Measurements from ENCODE around the gene RET.

Gene RET

DNA sequence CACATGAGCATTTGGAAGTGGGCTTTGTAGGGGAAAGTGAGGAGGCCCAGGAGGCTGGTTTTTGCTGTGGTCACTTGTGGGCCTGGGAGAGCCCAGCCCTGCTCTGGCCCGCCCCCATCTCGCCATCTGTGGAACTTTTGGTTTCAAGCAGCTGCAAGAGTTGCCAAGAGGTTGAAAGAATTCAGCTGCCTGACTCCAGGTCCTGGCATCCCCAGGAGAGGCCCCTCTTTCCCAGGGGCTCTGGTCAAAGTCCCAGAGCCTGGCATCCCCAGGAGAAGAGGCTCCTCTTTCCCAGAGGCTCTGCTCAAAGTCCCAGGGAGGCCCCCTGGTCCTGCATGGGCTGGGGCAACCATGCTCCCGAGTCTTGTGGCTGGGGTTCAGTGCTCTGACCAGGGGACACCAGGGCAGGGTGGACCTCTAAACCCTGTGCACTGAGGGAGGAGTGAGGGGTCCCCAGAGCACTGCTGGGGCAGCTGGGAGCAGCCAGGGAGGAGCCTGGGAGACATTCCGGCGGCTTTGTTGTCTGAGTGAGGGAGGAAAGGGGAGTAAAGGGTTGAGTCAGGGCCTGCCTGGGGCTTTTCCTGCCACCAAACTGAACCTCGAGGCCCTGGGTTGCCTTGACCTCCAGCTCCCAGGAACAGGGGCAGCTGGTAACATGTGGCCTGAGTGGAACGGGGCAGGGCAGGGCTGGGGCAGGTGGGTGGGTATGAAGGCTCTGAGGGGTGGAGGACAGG is 33.6 kb downstream of the RET start:
- H3K9me3 ChIP-seq (ENCODE audit: insufficient read depth, low read length, severe bottlenecking): no peaks in the 10 kb centered on the region
- H3K27ac ChIP-seq (ENCODE audit: low read length): no peak overlapping the region
- peaks cover 4% of the 10 kb centered on the region for H3K4me1 ChIP-seq (ENCODE audit: insufficient read depth, low read length)
- TF ChIP-seq, protein P1, sequence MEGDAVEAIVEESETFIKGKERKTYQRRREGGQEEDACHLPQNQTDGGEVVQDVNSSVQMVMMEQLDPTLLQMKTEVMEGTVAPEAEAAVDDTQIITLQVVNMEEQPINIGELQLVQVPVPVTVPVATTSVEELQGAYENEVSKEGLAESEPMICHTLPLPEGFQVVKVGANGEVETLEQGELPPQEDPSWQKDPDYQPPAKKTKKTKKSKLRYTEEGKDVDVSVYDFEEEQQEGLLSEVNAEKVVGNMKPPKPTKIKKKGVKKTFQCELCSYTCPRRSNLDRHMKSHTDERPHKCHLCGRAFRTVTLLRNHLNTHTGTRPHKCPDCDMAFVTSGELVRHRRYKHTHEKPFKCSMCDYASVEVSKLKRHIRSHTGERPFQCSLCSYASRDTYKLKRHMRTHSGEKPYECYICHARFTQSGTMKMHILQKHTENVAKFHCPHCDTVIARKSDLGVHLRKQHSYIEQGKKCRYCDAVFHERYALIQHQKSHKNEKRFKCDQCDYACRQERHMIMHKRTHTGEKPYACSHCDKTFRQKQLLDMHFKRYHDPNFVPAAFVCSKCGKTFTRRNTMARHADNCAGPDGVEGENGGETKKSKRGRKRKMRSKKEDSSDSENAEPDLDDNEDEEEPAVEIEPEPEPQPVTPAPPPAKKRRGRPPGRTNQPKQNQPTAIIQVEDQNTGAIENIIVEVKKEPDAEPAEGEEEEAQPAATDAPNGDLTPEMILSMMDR (IDR thresholded peaks at IDR 0.05; ENCODE audit: borderline replicate concordance, extremely low read depth, low read length, poor library complexity, severe bottlenecking): no peak
- TF ChIP-seq EZH2 (IDR thresholded peaks at IDR 0.05; ENCODE audit: borderline replicate concordance, low read depth, low read length, severe bottlenecking): no peak
- peaks cover 4% of the 10 kb centered on the region; the same call in 1 of the 2 replicates for H4K20me1 ChIP-seq (ENCODE audit: insufficient read depth, low read length)
- DNase-seq (no peak), ATAC-seq (ENCODE audit: insufficient read depth, low read depth) (no peak)
- H3K4me3 ChIP-seq (ENCODE audit: low read depth in 1 of 2, low read length in 2 of 2): no peak overlapping the region
- no peak overlapping the region for H3K9ac ChIP-seq (ENCODE audit: low read depth, low read length)
- H2AFZ ChIP-seq (ENCODE audit: low read depth, low read length): no peak overlapping the region
- no peaks in the 10 kb centered on the region for H3K27me3 ChIP-seq (ENCODE audit: insufficient read depth, low read length, poor library complexity)
- no peaks in the 10 kb centered on the region for H3K36me3 ChIP-seq (ENCODE audit: insufficient read depth, low read length)
- no peak overlapping the region for H3K4me2 ChIP-seq (ENCODE audit: insufficient read depth, low read length)
- H3K79me2 ChIP-seq (ENCODE audit: insufficient read depth, low read length): no peaks in the 10 kb centered on the region

DNA sequence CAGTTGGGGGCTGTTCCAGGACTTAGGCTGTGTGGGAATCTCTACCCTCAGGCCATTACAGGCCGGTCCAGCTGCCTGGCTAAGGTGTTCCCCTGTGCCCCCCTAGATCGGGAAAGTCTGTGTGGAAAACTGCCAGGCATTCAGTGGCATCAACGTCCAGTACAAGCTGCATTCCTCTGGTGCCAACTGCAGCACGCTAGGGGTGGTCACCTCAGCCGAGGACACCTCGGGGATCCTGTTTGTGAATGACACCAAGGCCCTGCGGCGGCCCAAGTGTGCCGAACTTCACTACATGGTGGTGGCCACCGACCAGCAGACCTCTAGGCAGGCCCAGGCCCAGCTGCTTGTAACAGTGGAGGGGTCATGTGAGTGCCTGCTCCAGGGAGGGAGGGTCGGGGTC is 34.2 kb downstream of the RET start:
- Histone ChIP-seq H3K4me1 (ENCODE audit: insufficient read depth, low read length) (no peaks in the 10 kb centered on the region), H3K36me3 (ENCODE audit: insufficient read depth, low read length) (no peaks in the 10 kb centered on the region), H4K20me1 (ENCODE audit: insufficient read depth, low read length) (peaks cover 4% of the 10 kb centered on the region; the same call in 1 of the 2 replicates), H3K27me3 (ENCODE audit: insufficient read depth, low read length, poor library complexity) (no peaks in the 10 kb centered on the region), H3K27ac (ENCODE audit: low read length) (no peak overlapping the region), H3K9me3 (ENCODE audit: insufficient read depth, low read length, severe bottlenecking) (no peaks in the 10 kb centered on the region), H3K79me2 (ENCODE audit: insufficient read depth, low read length) (no peaks in the 10 kb centered on the region), H3K9ac (ENCODE audit: low read depth, low read length) (no peak overlapping the region), H3K4me2 (ENCODE audit: insufficient read depth, low read length) (no peak overlapping the region), H2AFZ (ENCODE audit: low read depth, low read length) (no peak overlapping the region), H3K4me3 (ENCODE audit: low read depth in 1 of 2, low read length in 2 of 2) (no peak overlapping the region)
- ATAC-seq (ENCODE audit: insufficient read depth, low read depth): no peak
- no peak for TF ChIP-seq EZH2 (IDR thresholded peaks at IDR 0.05; ENCODE audit: borderline replicate concordance, low read depth, low read length, severe bottlenecking)
- TF ChIP-seq, protein P1 (IDR thresholded peaks at IDR 0.05; ENCODE audit: borderline replicate concordance, extremely low read depth, low read length, poor library complexity, severe bottlenecking): no peak
- DNase-seq: no peak

GRCh38 chr10:43111921-43112607 is 35.2 kb downstream of the RET start:
- H3K36me3 ChIP-seq (ENCODE audit: insufficient read depth, low read length): no peaks in the 10 kb centered on the region
- no peaks in the 10 kb centered on the region for H3K27me3 ChIP-seq (ENCODE audit: insufficient read depth, low read length, poor library complexity)
- H3K9ac ChIP-seq (ENCODE audit: low read depth, low read length): no peak overlapping the region
- DNase-seq: no peak
- no peak for ATAC-seq (ENCODE audit: insufficient read depth, low read depth)
- no peak overlapping the region for H3K4me2 ChIP-seq (ENCODE audit: insufficient read depth, low read length)
- TF ChIP-seq EZH2 (IDR thresholded peaks at IDR 0.05; ENCODE audit: borderline replicate concordance, low read depth, low read length, severe bottlenecking): no peak
- TF ChIP-seq, protein P1 (IDR thresholded peaks at IDR 0.05; ENCODE audit: borderline replicate concordance, extremely low read depth, low read length, poor library complexity, severe bottlenecking): no peak
- no peaks in the 10 kb centered on the region for H3K9me3 ChIP-seq (ENCODE audit: insufficient read depth, low read length, severe bottlenecking)
- no peak overlapping the region for H2AFZ ChIP-seq (ENCODE audit: low read depth, low read length)
- H3K4me3 ChIP-seq (ENCODE audit: low read depth in 1 of 2, low read length in 2 of 2): no peak overlapping the region
- no peak overlapping the region for H3K27ac ChIP-seq (ENCODE audit: low read length)
- peaks cover 4% of the 10 kb centered on the region; the same call in 1 of the 2 replicates for H4K20me1 ChIP-seq (ENCODE audit: insufficient read depth, low read length)
- H3K4me1 ChIP-seq (ENCODE audit: insufficient read depth, low read length): no peaks in the 10 kb centered on the region
- no peaks in the 10 kb centered on the region for H3K79me2 ChIP-seq (ENCODE audit: insufficient read depth, low read length)

Data from DND-41 (cell line).